Measurements from ENCODE around the gene DSG1. TPM values are rescaled to one million over a fixed set of nuclear protein-coding genes. Genes with fewer than 3 reads are reported as not detected.

The DSG1 gene
- total RNA-seq, 1 experiment from 2014 or later: not detected

- H3K36me3 Mint-ChIP-seq (ENCODE audit: insufficient read depth, unreplicated experiment): no peaks in the 10 kb centered on the region
- H3K4me3 Mint-ChIP-seq (ENCODE audit: unreplicated experiment): no peak overlapping the region
- POLR2A ChIA-PET: no interaction called here
- BruUV-seq (replicated peaks): no TSS peak
- TF ChIP-seq, protein P1, sequence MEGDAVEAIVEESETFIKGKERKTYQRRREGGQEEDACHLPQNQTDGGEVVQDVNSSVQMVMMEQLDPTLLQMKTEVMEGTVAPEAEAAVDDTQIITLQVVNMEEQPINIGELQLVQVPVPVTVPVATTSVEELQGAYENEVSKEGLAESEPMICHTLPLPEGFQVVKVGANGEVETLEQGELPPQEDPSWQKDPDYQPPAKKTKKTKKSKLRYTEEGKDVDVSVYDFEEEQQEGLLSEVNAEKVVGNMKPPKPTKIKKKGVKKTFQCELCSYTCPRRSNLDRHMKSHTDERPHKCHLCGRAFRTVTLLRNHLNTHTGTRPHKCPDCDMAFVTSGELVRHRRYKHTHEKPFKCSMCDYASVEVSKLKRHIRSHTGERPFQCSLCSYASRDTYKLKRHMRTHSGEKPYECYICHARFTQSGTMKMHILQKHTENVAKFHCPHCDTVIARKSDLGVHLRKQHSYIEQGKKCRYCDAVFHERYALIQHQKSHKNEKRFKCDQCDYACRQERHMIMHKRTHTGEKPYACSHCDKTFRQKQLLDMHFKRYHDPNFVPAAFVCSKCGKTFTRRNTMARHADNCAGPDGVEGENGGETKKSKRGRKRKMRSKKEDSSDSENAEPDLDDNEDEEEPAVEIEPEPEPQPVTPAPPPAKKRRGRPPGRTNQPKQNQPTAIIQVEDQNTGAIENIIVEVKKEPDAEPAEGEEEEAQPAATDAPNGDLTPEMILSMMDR (IDR thresholded peaks at IDR 0.05; ENCODE audit: unreplicated experiment): no peak
- no peaks in the 10 kb centered on the region for H3K27me3 Mint-ChIP-seq (ENCODE audit: insufficient read depth, unreplicated experiment)
- intact Hi-C loops (cut with micrococcal nuclease): no loop called here
- no peak overlapping the region for H3K27ac Mint-ChIP-seq (ENCODE audit: low read depth, unreplicated experiment)
- H3K4me1 Mint-ChIP-seq (ENCODE audit: insufficient read depth, unreplicated experiment): no peaks in the 10 kb centered on the region
- CTCF ChIA-PET: interaction anchor here (0.9 kb wide), 1 partner anchor 69 kb away, joined by 3 read pairs; no protein-coding TSS in a partner anchor
- DNase-seq (ENCODE audit: unreplicated experiment): no peak
- no peaks in the 10 kb centered on the region for H3K9me3 Mint-ChIP-seq (ENCODE audit: unreplicated experiment)
Measured at GRCh38 chr18:31354990-31355389, 37.0 kb downstream of the DSG1 start.

DNA sequence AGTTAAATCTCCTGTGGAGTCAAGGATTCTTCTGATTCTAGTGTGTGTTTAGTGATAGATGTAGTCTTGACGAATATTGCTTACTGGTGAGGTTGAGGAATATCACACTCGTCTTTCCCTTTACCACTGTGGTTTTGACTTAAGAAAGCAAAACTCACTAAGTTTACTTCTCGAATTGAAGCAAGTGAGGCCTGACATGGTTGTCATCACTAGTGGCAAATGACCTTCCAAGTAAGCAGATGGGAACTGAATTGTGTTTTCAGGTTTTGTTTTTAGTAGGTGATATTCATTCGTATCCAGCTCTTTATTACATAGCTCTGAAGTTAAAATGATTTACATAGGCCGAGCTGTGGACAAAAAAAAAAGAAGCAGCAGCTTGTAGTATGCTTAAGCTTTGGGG is 38.1 kb downstream of the DSG1 start:
- no TSS peak for BruUV-seq (replicated peaks)

GRCh38 chr18:31364190-31364589 is 46.2 kb downstream of the DSG1 start:
- no peak overlapping the region for H3K4me3 Mint-ChIP-seq (ENCODE audit: unreplicated experiment)
- H3K36me3 Mint-ChIP-seq (ENCODE audit: insufficient read depth, unreplicated experiment): no peaks in the 10 kb centered on the region
- H3K27me3 Mint-ChIP-seq (ENCODE audit: insufficient read depth, unreplicated experiment): no peaks in the 10 kb centered on the region
- TF ChIP-seq, protein P1 (IDR thresholded peaks at IDR 0.05; ENCODE audit: unreplicated experiment): no peak
- ChIA-PET CTCF (interaction anchor here (0.9 kb wide), 1 partner anchor 54 kb away, joined by 3 read pairs; no protein-coding TSS in a partner anchor), POLR2A (no interaction called here)
- H3K27ac Mint-ChIP-seq (ENCODE audit: low read depth, unreplicated experiment): no peak overlapping the region
- H3K4me1 Mint-ChIP-seq (ENCODE audit: insufficient read depth, unreplicated experiment): peaks cover 10% of the 10 kb centered on the region
- no peaks in the 10 kb centered on the region for H3K9me3 Mint-ChIP-seq (ENCODE audit: unreplicated experiment)
- DNase-seq (ENCODE audit: unreplicated experiment): no peak
- intact Hi-C loops (cut with micrococcal nuclease): no loop called here
- no TSS peak for BruUV-seq (replicated peaks)

More for the DNA sequence above, 38.1 kb downstream of the DSG1 start:
- no peak for DNase-seq (ENCODE audit: unreplicated experiment)
- TF ChIP-seq, protein P1 (IDR thresholded peaks at IDR 0.05; ENCODE audit: unreplicated experiment): no peak
- no peak overlapping the region for H3K27ac Mint-ChIP-seq (ENCODE audit: low read depth, unreplicated experiment)
- ChIA-PET POLR2A (interaction anchor here (0.6 to 1.2 kb wide), 2 partner anchors 9 to 12 kb away, joined by 4 read pairs; no protein-coding TSS in a partner anchor), CTCF (interaction anchor here (0.6 kb wide), 2 partner anchors 49 to 386 kb away, joined by 3 read pairs; no protein-coding TSS in a partner anchor)
- H3K9me3 Mint-ChIP-seq (ENCODE audit: unreplicated experiment): no peaks in the 10 kb centered on the region
- H3K36me3 Mint-ChIP-seq (ENCODE audit: insufficient read depth, unreplicated experiment): no peaks in the 10 kb centered on the region
- intact Hi-C loops (cut with micrococcal nuclease): no loop called here
- H3K4me3 Mint-ChIP-seq (ENCODE audit: unreplicated experiment): no peak overlapping the region
- no peaks in the 10 kb centered on the region for H3K4me1 Mint-ChIP-seq (ENCODE audit: insufficient read depth, unreplicated experiment)
- H3K27me3 Mint-ChIP-seq (ENCODE audit: insufficient read depth, unreplicated experiment): no peaks in the 10 kb centered on the region

DNA sequence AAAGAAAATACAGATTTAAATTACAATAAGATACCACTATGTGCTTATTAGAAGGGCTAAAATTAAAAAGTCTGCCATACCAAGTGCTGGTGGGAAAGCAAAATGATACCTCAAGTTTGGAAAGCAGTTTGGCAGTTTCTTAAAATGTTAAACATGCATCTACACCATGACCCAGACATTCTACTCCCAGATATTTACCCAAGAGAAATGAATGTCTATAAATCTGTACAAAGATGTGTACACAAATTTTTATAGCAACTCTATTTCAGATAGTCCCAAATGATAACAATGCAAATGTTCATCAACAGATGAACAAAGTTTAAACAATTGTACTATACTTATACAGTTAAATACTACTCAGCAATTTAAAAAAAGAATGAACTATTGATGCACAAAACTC is 51.5 kb downstream of the DSG1 start:
- no peak overlapping the region for H3K27ac Mint-ChIP-seq (ENCODE audit: low read depth, unreplicated experiment)

More for the DNA sequence above, 51.5 kb downstream of the DSG1 start:
- TF ChIP-seq, protein P1 (IDR thresholded peaks at IDR 0.05; ENCODE audit: unreplicated experiment): no peak
- H3K4me3 Mint-ChIP-seq (ENCODE audit: unreplicated experiment): no peak overlapping the region
- no peaks in the 10 kb centered on the region for H3K27me3 Mint-ChIP-seq (ENCODE audit: insufficient read depth, unreplicated experiment)
- POLR2A ChIA-PET: no interaction called here
- DNase-seq (ENCODE audit: unreplicated experiment): no peak
- no TSS peak for BruUV-seq (replicated peaks)
- intact Hi-C loops (cut with micrococcal nuclease): no loop called here
- no peaks in the 10 kb centered on the region for H3K36me3 Mint-ChIP-seq (ENCODE audit: insufficient read depth, unreplicated experiment)
- no peaks in the 10 kb centered on the region for H3K9me3 Mint-ChIP-seq (ENCODE audit: unreplicated experiment)
- CTCF ChIA-PET: no interaction called here
- no peaks in the 10 kb centered on the region for H3K4me1 Mint-ChIP-seq (ENCODE audit: insufficient read depth, unreplicated experiment)

Data from MCF 10A (cell line).